ENCODE data around the gene FBXO42. TPM values are rescaled to one million over a fixed set of nuclear protein-coding genes. Genes with fewer than 3 reads are reported as not detected.

The FBXO42 gene
- total and polyA plus RNA-seq, 12 donors = 14.0 to 44.9 (median 19.7) TPM

DNA sequence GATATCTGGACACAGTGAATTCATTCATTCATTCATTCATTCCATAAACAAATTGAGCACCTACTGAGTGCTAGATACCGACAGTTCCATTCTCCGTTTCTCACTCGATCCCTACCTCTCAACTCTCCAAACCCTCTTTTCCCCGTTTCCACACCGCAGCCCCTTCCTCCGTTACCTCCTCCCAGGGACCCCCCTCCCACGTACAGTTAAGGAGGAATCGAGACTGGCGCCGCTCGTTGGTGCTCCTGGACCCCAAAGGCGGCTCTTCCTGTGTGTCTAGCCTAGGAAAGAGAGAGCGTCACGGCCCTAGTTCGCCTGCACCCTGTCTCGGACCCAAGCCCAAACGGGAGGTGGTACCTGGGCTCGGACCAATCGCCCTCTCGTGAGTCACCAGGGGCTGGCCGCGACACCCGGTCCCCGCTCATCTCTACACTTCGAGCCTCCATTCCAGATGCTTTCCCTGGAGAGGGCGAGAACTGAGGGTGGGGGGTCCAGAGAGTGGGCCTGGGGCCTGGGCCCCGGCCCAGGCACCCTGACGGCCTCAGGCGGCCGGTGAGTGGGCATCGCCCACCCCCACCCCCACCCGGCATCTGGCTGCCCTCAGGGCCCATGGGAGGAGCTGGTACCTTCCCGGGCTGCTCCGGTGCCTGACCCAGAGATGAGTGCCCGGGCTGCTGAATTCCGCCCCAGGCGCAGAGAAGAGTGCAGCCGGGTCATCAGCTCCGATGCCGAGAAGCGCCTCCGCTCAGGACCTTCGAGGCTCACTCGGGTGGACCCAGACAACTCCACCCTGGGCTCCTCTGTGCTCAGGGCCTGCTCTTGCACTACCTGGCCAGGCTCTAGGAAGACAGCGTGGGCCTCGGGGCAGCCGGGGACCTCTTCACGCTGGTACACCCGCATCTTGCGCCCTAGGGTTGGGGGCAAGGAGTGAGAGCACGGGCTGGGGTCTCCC lies 144.7 kb downstream of the FBXO42 start:
- Histone ChIP-seq H3K4me3 (peak overlapping the region in 3 of 4 donors; percentile 11 to 66 (median 24)), H3K4me1 (replicated peaks in 1 of 2) (peaks cover 16 to 25% of the 10 kb centered on the region in 2 donors), H3K36me3 (replicated peaks in 1 of 2) (peaks cover 0 to 6% of the 10 kb centered on the region in 2 donors), H3K9me3 (replicated peaks in 1 of 3) (no peaks in the 10 kb centered on the region), H3K27me3 (no peaks in the 10 kb centered on the region), H3K27ac (peak overlapping the region; percentile 90 to 98 (median 94))
- TF ChIP-seq POLR2A (IDR thresholded peaks at IDR 0.05) = no peak
- TF ChIP-seq, protein P1, sequence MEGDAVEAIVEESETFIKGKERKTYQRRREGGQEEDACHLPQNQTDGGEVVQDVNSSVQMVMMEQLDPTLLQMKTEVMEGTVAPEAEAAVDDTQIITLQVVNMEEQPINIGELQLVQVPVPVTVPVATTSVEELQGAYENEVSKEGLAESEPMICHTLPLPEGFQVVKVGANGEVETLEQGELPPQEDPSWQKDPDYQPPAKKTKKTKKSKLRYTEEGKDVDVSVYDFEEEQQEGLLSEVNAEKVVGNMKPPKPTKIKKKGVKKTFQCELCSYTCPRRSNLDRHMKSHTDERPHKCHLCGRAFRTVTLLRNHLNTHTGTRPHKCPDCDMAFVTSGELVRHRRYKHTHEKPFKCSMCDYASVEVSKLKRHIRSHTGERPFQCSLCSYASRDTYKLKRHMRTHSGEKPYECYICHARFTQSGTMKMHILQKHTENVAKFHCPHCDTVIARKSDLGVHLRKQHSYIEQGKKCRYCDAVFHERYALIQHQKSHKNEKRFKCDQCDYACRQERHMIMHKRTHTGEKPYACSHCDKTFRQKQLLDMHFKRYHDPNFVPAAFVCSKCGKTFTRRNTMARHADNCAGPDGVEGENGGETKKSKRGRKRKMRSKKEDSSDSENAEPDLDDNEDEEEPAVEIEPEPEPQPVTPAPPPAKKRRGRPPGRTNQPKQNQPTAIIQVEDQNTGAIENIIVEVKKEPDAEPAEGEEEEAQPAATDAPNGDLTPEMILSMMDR (IDR thresholded peaks at IDR 0.05) = no peak
- DNase-seq = peak; percentile 72 to 87 (median 81)
- WGBS, 4 donors = 24 to 35% (median 29%) methylated on average over 34 to 51 of the region's 51 CpGs
- intact Hi-C loops (cut with DNase I) = no loop called here

- peaks cover 0 to 6% of the 10 kb centered on the region in 2 donors for H3K36me3 ChIP-seq (replicated peaks in 1 of 2)
- H3K27me3 ChIP-seq = no peaks in the 10 kb centered on the region
- TF ChIP-seq, protein P1 (IDR thresholded peaks at IDR 0.05) = no peak
- TF ChIP-seq POLR2A (IDR thresholded peaks at IDR 0.05) = peak; percentile 27 to 84
- H3K27ac ChIP-seq = peak overlapping the region; percentile 90 to 98 (median 94)
- peak; percentile 97 to 99 (median 99) for DNase-seq
- H3K4me1 ChIP-seq (replicated peaks in 1 of 2) = peaks cover 16 to 25% of the 10 kb centered on the region in 2 donors
- peak overlapping the region in 3 of 4 donors; percentile 11 to 66 (median 24) for H3K4me3 ChIP-seq
- H3K9me3 ChIP-seq (replicated peaks in 1 of 3) = no peaks in the 10 kb centered on the region
- WGBS, 4 donors = 0 to 1% (median 1%) methylated on average over 8 to 87 of the region's 87 CpGs
- intact Hi-C loops (cut with DNase I) = no loop called here
Measured at GRCh38 chr1:16206547-16207317, 145.5 kb downstream of the FBXO42 start.

DNA sequence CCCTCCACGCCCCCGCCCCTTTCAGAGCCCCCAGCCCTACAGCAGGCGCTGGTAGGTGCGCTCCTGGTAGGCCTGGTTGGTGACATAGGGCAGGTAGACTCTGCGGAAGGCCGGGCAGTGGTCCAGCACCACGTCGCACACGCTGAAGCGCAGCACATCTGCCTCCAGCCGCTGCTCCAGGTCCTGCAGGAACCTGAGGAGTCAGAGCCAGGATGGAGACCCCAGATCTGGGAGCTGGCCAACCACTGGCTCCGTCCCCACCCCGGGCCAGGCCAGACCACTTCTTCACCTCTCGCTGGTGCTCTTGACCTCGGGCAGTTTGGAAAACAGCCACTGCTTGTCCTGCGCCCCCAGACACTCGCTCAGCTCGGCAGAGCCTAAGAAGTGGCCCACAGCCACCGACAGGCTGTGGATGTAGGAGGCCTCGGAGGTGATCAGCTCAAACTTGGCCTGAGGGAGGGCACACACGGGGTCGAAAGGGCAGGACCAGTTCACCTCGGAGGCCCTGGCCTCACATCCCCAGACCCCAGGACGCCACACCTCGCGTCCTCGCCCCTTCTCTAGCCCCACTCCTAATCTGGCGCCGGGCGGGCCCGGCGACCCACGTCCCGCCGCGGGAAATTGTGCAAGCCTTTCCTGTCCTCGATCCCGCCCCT lies 146.3 kb downstream of the FBXO42 start:
- Histone ChIP-seq H3K27ac (peak overlapping the region in 4 of 5 donors; percentile 49 to 98 (median 74)), H3K36me3 (replicated peaks in 1 of 2) (peaks cover 0 to 6% of the 10 kb centered on the region in 2 donors), H3K4me3 (peak overlapping the region in 3 of 4 donors; percentile 13 to 66 (median 16)), H3K4me1 (replicated peaks in 1 of 2) (peaks cover 16 to 25% of the 10 kb centered on the region in 2 donors), H3K27me3 (no peaks in the 10 kb centered on the region), H3K9me3 (replicated peaks in 1 of 3) (no peaks in the 10 kb centered on the region)
- intact Hi-C loops (cut with DNase I) = no loop called here
- WGBS, 4 donors = 30 to 49% (median 33%) methylated on average over 13 to 38 of the region's 38 CpGs
- peak in 1 of 7 donors; percentile 62 for DNase-seq
- TF ChIP-seq, protein P1 (IDR thresholded peaks at IDR 0.05) = no peak
- no peak for TF ChIP-seq POLR2A (IDR thresholded peaks at IDR 0.05)
